Bronchial epithelial cell (primary cell): ENCODE data around the gene IGF1R. TPM values are rescaled to one million over a fixed set of nuclear protein-coding genes. Genes with fewer than 3 reads are reported as not detected.

Experiments
- DNase-seq: peaks from one replicate; pipeline ENCODE4 v3.0.0-alpha.2; 2010; ENCODE audit warnings: low read depth
- FAIRE-seq: peaks from 2 replicates; lab custom pipeline; 2011; peaks lifted over from hg19 to GRCh38; lab: Jason Lieb, UNC
- H3K27me3 ChIP-seq: 2 replicates; pipeline ENCODE4 v1.5.1; 2011; ENCODE audit warnings: low read length; ENCODE audit not compliant: control insufficient read depth, insufficient read depth
- H3K36me3 ChIP-seq: 2 replicates; pipeline ENCODE4 v1.5.1; 2011; ENCODE audit warnings: low read length; ENCODE audit not compliant: control insufficient read depth, insufficient read depth
- H3K4me3 ChIP-seq: 2 replicates; pipeline ENCODE4 v1.5.1; 2011; ENCODE audit warnings: mild to moderate bottlenecking, low read depth, low read length, control low read depth
- total RNA-seq: library from RNA; depleted of rRNA; stranded (reverse); fragments of >200 nt; gene quantifications from 2 replicates; pipeline ENCODE4 v1.2.1, GENCODE V29; 2014
- TF ChIP-seq, protein P1 (sequence below): IDR thresholded peaks from 2 replicates; pipeline ENCODE4 v1.5.1; 2011; ENCODE audit warnings: mild to moderate bottlenecking, moderate library complexity, low read length, control low read depth, inconsistent platforms; ENCODE audit not compliant: insufficient read depth, severe bottlenecking

The IGF1R gene
- total RNA-seq, 1 donor from 2014 or later: 39.5 TPM

DNA sequence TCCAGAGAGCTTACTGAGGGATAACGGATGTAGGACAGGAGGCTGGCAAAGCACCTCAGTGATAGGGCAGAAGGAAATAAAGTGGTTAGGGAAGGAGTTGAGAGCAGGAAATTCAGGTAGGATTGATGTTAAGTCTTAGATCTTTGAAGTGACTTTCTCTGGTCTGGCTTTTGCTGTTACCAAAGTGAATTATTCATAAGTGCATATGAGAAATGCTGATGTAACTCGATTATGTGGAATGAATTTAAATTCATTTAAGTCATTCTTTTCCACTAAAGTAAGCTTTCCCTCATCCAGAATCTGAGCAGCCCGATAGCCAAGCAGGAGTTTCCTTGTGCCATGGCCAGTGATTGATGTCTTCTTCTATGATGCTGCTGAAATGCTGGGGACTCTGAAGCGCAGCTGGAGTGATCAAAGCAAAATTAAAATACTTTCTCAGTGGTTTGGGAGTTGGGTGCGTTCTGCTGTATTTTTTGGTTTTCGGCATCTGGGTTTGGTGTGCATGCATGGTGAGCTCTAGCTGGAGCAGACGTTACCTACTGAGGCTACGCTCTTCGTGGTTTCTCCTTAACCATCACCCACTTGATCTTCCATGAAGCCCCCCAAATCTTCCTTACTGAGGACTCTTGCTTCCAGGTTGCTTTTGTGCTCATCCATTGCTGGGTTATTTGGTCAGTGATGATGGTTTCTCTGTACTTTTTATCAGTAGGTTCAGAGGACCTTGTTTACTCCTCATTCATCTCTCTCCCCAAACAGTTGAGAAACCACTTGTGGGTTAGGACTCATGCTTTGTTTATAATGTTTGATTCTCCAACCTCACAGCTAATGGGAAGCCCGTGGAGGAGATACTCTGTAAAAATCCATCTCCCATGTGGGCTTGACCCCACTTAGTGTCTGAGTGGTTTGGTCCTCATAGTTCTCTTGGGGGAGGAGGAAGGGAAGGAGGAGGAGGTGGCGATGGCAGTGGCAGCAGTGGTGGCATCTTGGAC, 72.5 kb downstream of the IGF1R start:
- Histone ChIP-seq H3K27me3 (no peaks in the 10 kb centered on the region), H3K4me3 (no peak overlapping the region), H3K36me3 (no peaks in the 10 kb centered on the region)
- TF ChIP-seq, protein P1, sequence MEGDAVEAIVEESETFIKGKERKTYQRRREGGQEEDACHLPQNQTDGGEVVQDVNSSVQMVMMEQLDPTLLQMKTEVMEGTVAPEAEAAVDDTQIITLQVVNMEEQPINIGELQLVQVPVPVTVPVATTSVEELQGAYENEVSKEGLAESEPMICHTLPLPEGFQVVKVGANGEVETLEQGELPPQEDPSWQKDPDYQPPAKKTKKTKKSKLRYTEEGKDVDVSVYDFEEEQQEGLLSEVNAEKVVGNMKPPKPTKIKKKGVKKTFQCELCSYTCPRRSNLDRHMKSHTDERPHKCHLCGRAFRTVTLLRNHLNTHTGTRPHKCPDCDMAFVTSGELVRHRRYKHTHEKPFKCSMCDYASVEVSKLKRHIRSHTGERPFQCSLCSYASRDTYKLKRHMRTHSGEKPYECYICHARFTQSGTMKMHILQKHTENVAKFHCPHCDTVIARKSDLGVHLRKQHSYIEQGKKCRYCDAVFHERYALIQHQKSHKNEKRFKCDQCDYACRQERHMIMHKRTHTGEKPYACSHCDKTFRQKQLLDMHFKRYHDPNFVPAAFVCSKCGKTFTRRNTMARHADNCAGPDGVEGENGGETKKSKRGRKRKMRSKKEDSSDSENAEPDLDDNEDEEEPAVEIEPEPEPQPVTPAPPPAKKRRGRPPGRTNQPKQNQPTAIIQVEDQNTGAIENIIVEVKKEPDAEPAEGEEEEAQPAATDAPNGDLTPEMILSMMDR: no peak
- DNase-seq (no peak), FAIRE-seq (peak; percentile 64)

DNA sequence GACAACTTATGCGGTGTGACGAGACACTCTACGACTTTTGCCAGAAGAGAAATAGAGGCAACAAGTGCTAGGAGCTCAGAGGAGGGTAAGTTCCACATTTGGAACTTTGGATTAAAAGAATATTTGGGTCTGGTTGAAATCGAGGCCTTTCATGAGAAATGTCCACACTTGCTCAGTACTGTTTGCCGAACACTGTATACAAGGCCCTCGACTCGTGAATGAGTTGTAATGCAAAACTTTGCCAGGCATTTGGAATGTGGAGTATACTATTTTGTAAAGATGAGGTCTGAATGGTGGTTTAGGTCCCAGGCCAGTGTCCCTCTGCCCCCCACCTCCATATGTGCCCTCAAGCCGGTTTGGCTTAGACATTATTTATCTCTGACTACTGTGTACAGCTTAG, 73.9 kb downstream of the IGF1R start:
- TF ChIP-seq, protein P1: no peak
- H3K36me3 ChIP-seq: no peaks in the 10 kb centered on the region
- no peak overlapping the region for H3K4me3 ChIP-seq
- no peaks in the 10 kb centered on the region for H3K27me3 ChIP-seq
- no peak for FAIRE-seq
- DNase-seq: no peak

DNA sequence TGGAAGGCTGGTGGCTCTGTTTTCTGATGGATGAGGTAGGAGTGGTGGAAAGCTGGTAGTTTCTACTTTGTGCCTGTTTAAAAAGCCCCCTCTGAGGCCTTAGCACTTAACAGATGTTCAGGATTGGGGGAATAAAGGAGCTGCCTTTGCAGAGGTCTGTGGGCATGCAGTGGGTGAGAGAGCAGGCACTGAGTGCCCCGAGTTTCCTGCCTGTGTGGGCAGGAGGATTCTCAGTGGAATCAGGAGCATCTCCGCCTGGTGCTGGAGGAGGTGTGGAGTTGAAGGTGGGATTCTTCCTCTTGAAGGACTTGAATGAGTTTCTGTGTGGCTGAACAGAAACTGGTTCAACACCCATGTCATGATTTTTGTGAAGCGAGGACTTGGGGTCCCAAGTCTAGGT, 74.3 kb downstream of the IGF1R start:
- H3K27me3 ChIP-seq: no peaks in the 10 kb centered on the region
- DNase-seq (no peak), FAIRE-seq (no peak)
- TF ChIP-seq, protein P1: no peak
- H3K36me3 ChIP-seq: no peaks in the 10 kb centered on the region
- no peak overlapping the region for H3K4me3 ChIP-seq

DNA sequence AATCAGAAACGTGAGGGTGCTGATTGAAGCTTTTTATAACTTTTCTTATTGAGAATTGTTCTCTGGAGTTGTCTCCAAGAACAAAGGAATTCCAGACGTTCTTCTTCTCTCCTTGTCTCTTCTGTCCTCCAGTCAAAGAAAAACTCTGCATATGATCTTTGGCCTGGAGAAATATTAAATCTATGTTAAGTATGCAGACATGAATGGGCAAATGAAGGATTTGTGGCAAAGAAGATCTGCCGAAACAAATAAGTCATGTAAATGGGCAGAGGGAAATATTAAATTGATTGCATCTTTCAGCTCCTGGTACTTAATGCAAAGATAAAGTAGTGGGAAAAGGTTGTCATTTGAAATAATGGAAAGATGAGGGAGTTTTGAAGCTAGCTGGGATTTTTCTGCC, 74.9 kb downstream of the IGF1R start:
- TF ChIP-seq, protein P1: no peak
- H3K4me3 ChIP-seq: no peak overlapping the region
- no peak for DNase-seq
- no peaks in the 10 kb centered on the region for H3K27me3 ChIP-seq
- no peak for FAIRE-seq
- no peaks in the 10 kb centered on the region for H3K36me3 ChIP-seq

DNA sequence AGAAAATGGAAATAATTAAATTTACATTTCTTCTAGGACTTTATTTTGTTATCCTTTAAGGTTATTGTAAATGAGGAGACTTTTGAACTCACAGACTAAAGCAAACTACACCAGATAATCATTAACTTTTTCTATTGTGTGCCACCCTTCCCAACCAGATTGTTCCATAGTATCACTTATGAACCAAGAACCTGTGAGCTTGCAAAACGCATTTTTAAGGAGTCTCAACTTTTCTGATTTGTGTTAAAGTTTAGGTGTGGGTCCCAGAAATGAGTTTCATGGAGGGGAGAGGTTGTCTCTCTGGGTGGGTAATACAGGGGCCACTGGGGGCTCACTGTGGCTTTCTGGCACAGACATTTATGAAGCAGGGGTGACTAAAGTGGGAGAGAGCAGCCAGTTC, 75.7 kb downstream of the IGF1R start:
- Histone ChIP-seq H3K4me3 (no peak overlapping the region), H3K36me3 (no peaks in the 10 kb centered on the region), H3K27me3 (no peaks in the 10 kb centered on the region)
- TF ChIP-seq, protein P1: no peak
- DNase-seq (no peak), FAIRE-seq (no peak)
